ENCODE data around the gene ITGA11.

The ITGA11 gene

GRCh38 chr15:68307131-68307928 lies 124.6 kb downstream of the ITGA11 start:
- DNase-seq: no peak

GRCh38 chr15:68305420-68305871 lies 126.5 kb downstream of the ITGA11 start:
- no peak for DNase-seq

- no peak for DNase-seq
Observed at GRCh38 chr15:68304589-68305337, 127.2 kb downstream of the ITGA11 start.

- DNase-seq: no peak
Observed at GRCh38 chr15:68303560-68304436, 128.2 kb downstream of the ITGA11 start.

- DNase-seq: no peak
Observed at GRCh38 chr15:68303134-68303533, 128.8 kb downstream of the ITGA11 start.

GRCh38 chr15:68302729-68303128 lies 129.2 kb downstream of the ITGA11 start:
- no peak for DNase-seq

- no peak for DNase-seq
Observed at GRCh38 chr15:68301301-68301700, 130.7 kb downstream of the ITGA11 start.

- no peak for DNase-seq
Observed at GRCh38 chr15:68300115-68300940, 131.6 kb downstream of the ITGA11 start.

GRCh38 chr15:68299436-68299835 lies 132.5 kb downstream of the ITGA11 start:
- no peak for DNase-seq

GRCh38 chr15:68298882-68299381 lies 133.0 kb downstream of the ITGA11 start:
- DNase-seq: no peak

GRCh38 chr15:68298336-68298735 lies 133.6 kb downstream of the ITGA11 start:
- DNase-seq: no peak

- DNase-seq: no peak
Observed at GRCh38 chr15:68295014-68295805, 136.8 kb downstream of the ITGA11 start.

GRCh38 chr15:68292967-68293366 lies 139.0 kb downstream of the ITGA11 start:
- DNase-seq: no peak

GRCh38 chr15:68292157-68292781 lies 139.7 kb downstream of the ITGA11 start:
- DNase-seq: no peak

- no peak for DNase-seq
Observed at GRCh38 chr15:68290715-68291114, 141.2 kb downstream of the ITGA11 start.

GRCh38 chr15:68289621-68290352 lies 142.2 kb downstream of the ITGA11 start:
- no peak for DNase-seq

- DNase-seq: no peak
Observed at GRCh38 chr15:68289057-68289456, 142.9 kb downstream of the ITGA11 start.

- DNase-seq: no peak
Observed at GRCh38 chr15:68286256-68286655, 145.7 kb downstream of the ITGA11 start.

- DNase-seq: no peak
Observed at GRCh38 chr15:68285259-68285980, 146.5 kb downstream of the ITGA11 start.
